GM19025 (cell line): ENCODE data around the gene RBM20.
"Not testable (repeated sequence)": the region's sequence is repeated elsewhere in the genome, so short reads cannot be mapped to it uniquely, and the experiment has no call there.

Source experiments
- ATAC-seq: cut with Tn5 transposase; IDR thresholded peaks from one replicate; pipeline ENCODE4 v1.9.1; 2021; ENCODE audit warnings: mild to moderate bottlenecking, low read depth, moderate library complexity; ENCODE audit not compliant: unreplicated experiment

The RBM20 gene

GRCh38 chr10:110700947-110701616 is 56.9 kb downstream of the RBM20 start:
- ATAC-seq, result no peak

- ATAC-seq, result no peak
Observed at GRCh38 chr10:110701617-110701971, 57.5 kb downstream of the RBM20 start.

DNA sequence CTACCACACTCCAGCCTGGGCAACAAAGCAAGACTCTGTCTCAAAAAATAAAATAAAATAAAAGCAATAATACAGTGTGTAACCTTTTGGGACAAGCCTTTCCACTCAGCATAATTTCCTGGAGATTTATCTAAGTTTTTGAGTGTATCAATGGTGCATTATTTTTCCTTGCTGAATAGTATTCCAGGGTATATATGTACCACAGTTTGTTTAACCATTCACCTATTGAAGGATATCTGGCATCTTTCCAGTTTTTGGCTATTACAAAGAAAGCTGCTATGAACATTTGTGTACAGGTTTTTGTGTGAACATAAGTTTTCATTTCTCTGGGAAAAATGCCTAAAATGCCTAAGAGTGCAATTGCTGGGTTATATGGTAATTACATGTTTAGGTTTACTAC is 59.9 kb downstream of the RBM20 start:
- ATAC-seq, result no peak

GRCh38 chr10:110704906-110705476 is 60.9 kb downstream of the RBM20 start:
- no peak for ATAC-seq

- ATAC-seq, result not testable (repeated sequence)
Observed at GRCh38 chr10:110705596-110705995, 61.5 kb downstream of the RBM20 start.

- no peak for ATAC-seq
Observed at GRCh38 chr10:110706690-110707098, 62.6 kb downstream of the RBM20 start.

DNA sequence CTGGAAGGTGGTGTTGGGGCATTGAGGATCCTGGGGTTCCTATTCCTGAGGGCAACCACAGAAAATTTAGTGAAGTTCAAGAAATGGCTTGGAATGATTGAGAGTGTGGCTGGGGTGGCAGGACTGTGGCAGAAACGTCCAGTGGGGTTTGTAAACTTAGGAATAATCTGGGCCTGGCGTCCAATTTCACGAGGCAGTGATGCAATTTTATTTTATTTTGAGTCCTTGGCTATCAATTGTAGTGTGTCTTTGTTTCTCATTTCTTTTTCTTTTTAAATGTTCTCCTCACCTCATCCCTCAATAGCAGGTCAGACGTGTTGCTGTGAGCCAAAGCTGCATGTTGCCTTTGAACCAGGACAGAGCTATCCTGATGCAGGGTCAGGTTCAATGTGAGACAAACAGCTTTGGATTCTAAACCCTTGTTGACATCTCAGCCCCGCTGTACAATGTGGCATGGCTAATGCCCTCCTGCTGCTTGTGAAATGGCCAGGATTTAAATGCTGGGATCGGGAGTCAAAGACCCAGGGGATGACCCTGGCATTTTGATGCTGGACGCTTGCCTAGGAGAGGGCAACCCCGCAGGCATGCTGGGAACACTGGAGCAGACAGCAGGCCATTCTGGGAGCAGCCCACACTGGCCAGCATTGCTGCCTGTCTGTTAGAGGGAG is 64.8 kb downstream of the RBM20 start:
- no peak for ATAC-seq

DNA sequence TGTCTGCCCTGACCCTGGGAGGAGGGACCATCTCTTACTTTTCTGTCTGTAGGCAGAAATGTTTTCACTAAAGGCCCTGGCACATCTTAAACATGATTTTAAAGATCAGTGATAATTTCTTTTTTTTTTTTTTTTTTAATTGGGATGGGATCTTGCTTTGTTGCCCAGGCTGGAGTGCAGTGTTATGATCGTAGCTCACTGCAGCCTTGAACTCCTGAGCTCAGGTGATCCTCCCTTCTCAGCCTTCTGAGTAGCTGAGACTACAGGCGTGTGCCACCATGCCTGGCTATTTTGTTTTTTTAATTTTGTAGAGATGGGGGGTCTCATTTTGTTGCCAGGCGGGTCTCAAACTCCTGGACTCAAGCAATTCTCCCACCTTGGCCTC is 65.3 kb downstream of the RBM20 start:
- ATAC-seq, result no peak

DNA sequence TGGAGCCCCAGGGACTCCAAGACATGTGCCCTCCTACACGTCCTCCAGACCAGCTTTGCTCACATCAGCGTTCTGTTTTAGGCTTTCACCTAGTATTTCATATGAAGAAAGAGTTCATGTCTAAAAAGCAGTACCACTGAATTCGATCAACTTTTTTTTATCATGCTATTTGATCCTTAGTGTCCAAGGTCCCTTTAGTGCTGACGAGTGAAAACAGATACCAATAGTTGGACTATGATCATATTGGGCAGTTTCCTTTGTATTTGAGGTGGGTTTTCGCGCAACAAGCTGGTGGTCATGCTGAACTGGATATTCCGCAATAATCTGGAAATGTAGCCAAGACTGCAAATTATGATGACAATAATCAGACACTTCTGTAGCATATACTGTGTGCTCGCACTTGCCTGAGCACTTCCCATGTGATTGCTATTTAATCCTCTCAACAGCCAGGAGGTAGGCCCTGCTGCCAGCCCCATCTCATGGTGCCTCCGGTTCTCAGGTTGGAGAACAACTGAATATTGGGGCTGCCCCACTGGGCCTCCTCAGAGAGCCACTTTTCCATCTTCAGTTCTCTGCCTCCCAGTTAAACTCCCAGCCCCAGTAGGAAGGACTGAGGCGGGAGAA is 65.9 kb downstream of the RBM20 start:
- no peak for ATAC-seq

DNA sequence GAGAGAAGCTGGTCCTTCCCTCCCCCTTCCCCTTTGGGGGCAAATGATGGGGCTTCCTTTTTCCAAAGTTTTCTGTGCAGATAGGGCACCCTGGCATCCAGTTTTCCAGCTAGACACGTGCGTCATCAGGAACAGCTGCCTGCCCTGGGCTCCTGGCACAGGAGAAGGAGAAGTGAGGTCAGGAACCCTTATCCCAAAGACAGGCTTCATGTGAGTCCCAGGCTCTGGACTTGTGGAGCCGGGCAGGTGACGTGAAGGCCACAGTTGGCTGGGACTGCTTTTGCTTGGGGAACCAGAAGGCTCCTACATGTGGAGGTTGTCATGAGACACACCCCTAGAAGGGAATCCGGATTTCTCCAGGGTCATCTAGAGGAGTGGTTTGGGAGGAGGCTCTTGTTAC is 66.5 kb downstream of the RBM20 start:
- ATAC-seq, result no peak

GRCh38 chr10:110711382-110711781 is 67.2 kb downstream of the RBM20 start:
- no peak for ATAC-seq

DNA sequence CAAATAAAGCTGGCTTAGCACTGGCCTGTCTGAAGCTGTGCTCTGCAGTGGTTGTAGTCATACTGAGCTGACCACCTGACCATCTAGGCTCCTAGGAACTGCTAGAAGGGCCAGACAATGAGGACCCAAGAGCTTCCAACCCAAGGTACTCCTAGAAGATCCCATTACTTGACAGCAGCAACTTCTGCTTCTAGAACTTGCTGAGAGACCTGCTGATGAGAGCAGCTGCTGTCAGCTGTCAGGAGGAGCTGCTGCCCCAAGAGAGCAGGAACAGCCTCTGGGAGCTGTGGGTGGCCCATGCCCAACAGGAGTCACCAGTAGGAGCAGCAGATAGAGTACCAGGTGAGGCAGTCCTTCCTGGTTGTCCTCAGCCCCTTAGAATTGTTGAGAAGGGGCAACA is 70.2 kb downstream of the RBM20 start:
- ATAC-seq, result no peak

DNA sequence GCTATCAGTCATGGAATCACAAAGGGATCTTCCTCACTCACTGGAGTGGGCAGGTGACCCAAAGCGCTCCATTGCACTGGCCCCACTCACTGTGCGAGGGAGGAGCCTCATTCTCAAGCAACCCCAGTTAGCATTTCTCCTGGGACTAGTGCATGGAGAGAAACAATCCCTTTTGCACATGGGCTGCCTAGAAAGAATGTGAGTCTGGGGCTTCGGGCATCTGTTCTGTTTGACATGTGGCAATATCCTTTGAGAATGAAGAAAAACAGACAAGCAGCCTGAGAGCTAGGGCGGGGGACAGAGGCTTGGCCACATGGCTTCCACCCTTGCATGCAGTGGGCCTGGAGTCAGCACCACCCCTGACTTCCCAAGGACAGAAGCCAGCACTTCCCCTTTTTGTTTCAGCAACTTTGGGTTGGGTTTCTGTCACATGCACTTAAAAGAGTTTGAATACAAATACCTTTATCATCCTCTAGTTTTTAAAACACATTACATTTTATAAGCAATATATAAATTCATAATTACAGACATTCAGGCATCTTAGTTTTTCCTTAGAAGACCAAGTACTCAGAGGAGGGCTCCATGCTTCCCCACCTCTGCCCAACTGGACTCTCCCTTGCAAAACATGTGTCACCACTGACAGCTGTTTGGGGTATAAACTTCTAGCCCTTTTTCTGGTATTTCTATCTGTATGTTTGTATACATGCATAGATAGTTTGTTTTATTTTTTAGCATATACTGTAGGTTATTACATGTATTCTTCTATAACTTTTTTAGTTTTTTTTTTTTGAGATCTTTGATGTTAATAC is 73.8 kb downstream of the RBM20 start:
- no peak for ATAC-seq

GRCh38 chr10:110721406-110722038 is 77.4 kb downstream of the RBM20 start:
- no peak for ATAC-seq

GRCh38 chr10:110723224-110723891 is 79.2 kb downstream of the RBM20 start:
- no peak for ATAC-seq

DNA sequence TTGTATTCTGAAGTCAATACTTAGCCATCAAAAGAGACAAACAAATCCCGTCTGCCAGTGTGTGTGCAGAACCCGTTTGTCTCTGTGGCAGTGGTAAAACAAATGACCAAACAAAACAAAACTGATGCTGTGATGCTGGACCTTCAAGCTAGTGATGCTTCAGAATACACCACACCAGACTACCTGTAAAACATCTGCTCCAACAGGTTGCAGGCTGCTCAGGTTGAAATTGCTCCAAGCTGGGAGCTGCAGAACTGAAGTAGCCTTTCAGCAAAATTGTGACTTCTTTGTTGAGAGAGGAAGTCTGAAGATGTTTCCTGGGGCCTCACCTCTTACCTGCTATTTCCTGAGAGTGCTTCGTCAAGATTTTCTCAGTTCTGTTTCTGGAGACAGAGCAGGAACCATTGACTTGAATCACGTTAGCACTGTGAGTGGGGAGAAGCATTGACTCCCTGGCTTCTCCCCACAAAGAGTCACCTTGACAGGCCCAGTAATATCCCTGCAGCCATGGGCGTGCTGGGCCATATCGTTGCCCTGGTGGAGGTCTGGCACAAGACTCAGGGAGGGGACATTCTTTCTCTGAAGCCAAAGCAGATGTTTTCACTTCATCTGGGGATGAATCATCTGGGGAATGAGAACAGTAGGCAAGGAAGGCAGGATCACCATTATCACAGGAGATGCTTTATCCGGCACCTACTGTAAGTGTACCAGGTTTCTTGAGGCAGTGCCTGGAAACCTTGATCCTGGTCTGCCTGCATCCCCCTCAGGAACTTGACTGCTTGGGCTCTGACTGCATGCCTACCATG is 80.2 kb downstream of the RBM20 start:
- ATAC-seq, result no peak

- no peak for ATAC-seq
Observed at GRCh38 chr10:110724937-110725336, 80.8 kb downstream of the RBM20 start.

DNA sequence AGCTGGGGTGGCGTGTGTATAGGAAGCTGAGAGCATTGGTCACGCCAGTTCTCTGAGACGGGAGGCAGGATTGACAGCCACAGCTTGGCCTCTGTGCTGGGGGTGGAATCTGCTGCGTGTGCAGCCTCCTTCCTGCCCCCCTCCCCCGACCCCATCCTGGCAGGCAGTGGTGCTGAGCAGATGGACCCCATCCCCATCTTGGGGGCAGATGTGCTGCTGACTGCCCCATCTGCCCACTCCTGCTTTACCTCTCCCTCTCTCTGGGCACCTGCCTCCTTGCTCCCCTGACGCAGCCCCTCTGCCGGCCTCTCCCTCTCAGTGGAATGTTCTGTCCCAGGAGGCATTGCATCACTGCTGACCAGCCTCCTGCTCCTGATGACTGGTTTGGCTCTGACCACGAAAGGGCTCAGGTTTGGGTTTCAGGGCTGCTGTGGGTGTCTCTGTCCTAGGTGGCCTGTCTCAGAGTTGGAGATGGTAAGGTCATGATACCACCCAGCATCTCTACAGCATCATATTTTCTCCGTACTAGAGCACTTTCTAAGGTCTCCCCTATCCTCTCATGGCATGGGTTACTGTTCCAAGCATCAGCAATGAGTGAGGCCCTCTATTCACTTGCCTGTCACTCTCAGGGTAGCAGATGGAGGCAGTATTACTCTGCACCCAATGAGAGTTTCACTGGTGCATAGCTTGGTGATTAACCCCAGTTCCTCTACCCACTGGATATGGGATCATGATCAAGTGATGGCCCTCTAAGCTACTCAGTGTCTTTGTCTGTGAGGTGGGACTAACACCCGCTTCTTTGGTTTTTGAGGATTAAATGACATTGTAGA is 81.9 kb downstream of the RBM20 start:
- ATAC-seq, result no peak
